GM12878 (cell line): ENCODE results near the gene DDX42. TPM values are rescaled to one million over a fixed set of nuclear protein-coding genes. Genes with fewer than 3 reads are reported as not detected.

ENCODE experiments used
- ATAC-seq: fragments of 200-7000 bp; cut with Tn5 transposase; 3 replicates; pipeline ENCODE4 v1.9.1; 2020; ENCODE audit warnings: mild to moderate bottlenecking, moderate library complexity
- BruUV-seq: library from RNA; stranded (reverse); fragments of 400-500 nt; replicated peaks from 2 replicates; lab custom pipeline; 2021; lab: Mats Ljungman, UMichigan
- CTCF ChIA-PET: fragments of 300-600 bp; sonication (Branson Sonifier 250); formaldehyde crosslinking; extraction: SDS; loops from one replicate; lab custom pipeline; 2021; ENCODE audit warnings: inconsistent platforms; lab: Yijun Ruan, JAX
- POLR2A ChIA-PET: fragments of 350-600 bp; formaldehyde crosslinking; extraction: SDS; loops from one replicate; lab custom pipeline; 2021; ENCODE audit warnings: inconsistent platforms; lab: Charles Lee
- RAD21 ChIA-PET: fragments of 300-600 bp; sonication (Branson Sonifier 250); formaldehyde crosslinking; loops from one replicate; lab custom pipeline; 2023; ENCODE audit warnings: antibody characterized with exemption; ENCODE audit not compliant: unreplicated experiment; lab: Charles Lee
- SMC1A ChIA-PET: fragments of 300-600 bp; sonication (Branson Sonifier 250); formaldehyde crosslinking; loops from one replicate; lab custom pipeline; 2023; ENCODE audit not compliant: unreplicated experiment, uncharacterized antibody; lab: Charles Lee
- DNase-seq: peaks from one replicate; pipeline ENCODE4 v3.0.0-alpha.2; 2011; ENCODE audit warnings: low read depth, low spot score
- FAIRE-seq: peaks from 3 replicates; lab custom pipeline; 2011; peaks lifted over from hg19 to GRCh38; lab: Jason Lieb, UNC
- H2AFZ ChIP-seq: 2 replicates; pipeline ENCODE4 v1.6.0; 2011; ENCODE audit warnings: low read depth, low read length, control low read depth; ENCODE audit not compliant: control insufficient read depth
- H3K27ac ChIP-seq: 2 replicates; pipeline ENCODE4 v1.5.1; 2011; ENCODE audit warnings: control low read depth; ENCODE audit not compliant: control insufficient read depth, insufficient read depth
- H3K27me3 ChIP-seq, 2 experiments: replicated peaks in 1 of 2; 2 replicates each; pipeline versions ENCODE4 v1.6.0 to v1.6.1; 2011; ENCODE audit warnings: low read length in 1 of 2; ENCODE audit not compliant: control insufficient read depth in 2 of 2, insufficient read depth in 2 of 2
- H3K36me3 ChIP-seq, 2 experiments: 2 replicates each; pipeline ENCODE4 v1.5.1; 2011; ENCODE audit warnings: low read length in 1 of 2; ENCODE audit not compliant: control insufficient read depth in 2 of 2, insufficient read depth in 2 of 2
- H3K4me1 ChIP-seq: 2 replicates; pipeline ENCODE4 v1.6.1; 2011; ENCODE audit warnings: mild to moderate bottlenecking, low read length, moderate library complexity, mixed read lengths; ENCODE audit not compliant: control insufficient read depth, insufficient read depth
- H3K4me2 ChIP-seq: 2 replicates; pipeline ENCODE4 v1.6.0; 2011; ENCODE audit warnings: control low read depth; ENCODE audit not compliant: control insufficient read depth, insufficient read depth
- H3K4me3 ChIP-seq: fragments of 200-600 bp; sonication (generic); 2 replicates; pipeline ENCODE4 v1.5.1; 2016
- H3K79me2 ChIP-seq: 2 replicates; pipeline ENCODE4 v1.6.0; 2011; ENCODE audit warnings: low read length; ENCODE audit not compliant: control insufficient read depth, insufficient read depth
- H3K9ac ChIP-seq: 2 replicates; pipeline ENCODE4 v1.8.0; 2011; ENCODE audit warnings: low read length, control low read depth, mixed read lengths; ENCODE audit not compliant: control insufficient read depth, insufficient read depth
- H3K9me3 ChIP-seq: replicated peaks from 3 replicates; pipeline ENCODE4 v1.5.1; 2011; ENCODE audit warnings: mild to moderate bottlenecking, low read length; ENCODE audit not compliant: control insufficient read depth, insufficient read depth
- H4K20me1 ChIP-seq: 2 replicates; pipeline ENCODE4 v1.6.0; 2011; ENCODE audit not compliant: control insufficient read depth, insufficient read depth
- BHLHE40 ChIP-seq, 2 experiments: fragments of 450-650 bp in 1 of 2; IDR thresholded peaks; 2 replicates each; pipeline ENCODE4 v1.6.1; 2011 to 2017; ENCODE audit warnings: low read depth in 2 of 2, borderline replicate concordance in 1 of 2, improper control_type of control experiment in 1 of 2, low read length in 1 of 2, mild to moderate bottlenecking in 1 of 2
- E4F1 ChIP-seq: fragments of 450-650 bp; IDR thresholded peaks from 2 replicates; pipeline ENCODE4 v1.6.1; 2018; ENCODE audit warnings: borderline replicate concordance, mild to moderate bottlenecking; ENCODE audit not compliant: partially characterized antibody
- EED ChIP-seq: sonication (generic); IDR thresholded peaks from 2 replicates; pipeline ENCODE4 v1.6.1; 2016; ENCODE audit warnings: antibody characterized with exemption, low read depth
- IKZF2 ChIP-seq, 2 experiments: fragments of 450-650 bp; IDR thresholded peaks; 2 replicates each; pipeline ENCODE4 v1.6.1; 2017; ENCODE audit warnings: mild to moderate bottlenecking in 2 of 2, moderate library complexity in 2 of 2
- RAD21 ChIP-seq: IDR thresholded peaks from 2 replicates; pipeline ENCODE4 v1.6.1; 2011; ENCODE audit warnings: mild to moderate bottlenecking, low read depth, low read length, moderate library complexity; ENCODE audit not compliant: insufficient read depth
- RBBP5 ChIP-seq: fragments of 200-600 bp; sonication (generic); conservative IDR thresholded peaks from 2 replicates; pipeline ENCODE4 v1.6.1; 2016
- SIN3A ChIP-seq: IDR thresholded peaks from 2 replicates; pipeline ENCODE4 v1.6.1; 2012; ENCODE audit warnings: low read depth, low read length, improper control_type of control experiment
- SPI1 ChIP-seq: IDR thresholded peaks from 2 replicates; pipeline ENCODE4 v1.6.1; 2011; ENCODE audit warnings: low read depth, mild to moderate bottlenecking, low read length, moderate library complexity, borderline replicate concordance; ENCODE audit not compliant: insufficient read depth
- SREBF1 ChIP-seq: IDR thresholded peaks from 2 replicates; pipeline ENCODE4 v1.6.1; 2012; ENCODE audit warnings: mild to moderate bottlenecking, low read length
- ZNF207 ChIP-seq: fragments of 450-650 bp; IDR thresholded peaks from 2 replicates; pipeline ENCODE4 v1.6.1; 2014; ENCODE audit warnings: antibody characterized with exemption, mild to moderate bottlenecking, borderline replicate concordance
- WGBS: methylation state at CpG from one replicate; pipeline ENCODE4 v1.1.6; 2016; ENCODE audit warnings: low lambda C conversion rate; ENCODE audit not compliant: insufficient replicate concordance, insufficient coverage; ENCODE audit errors: missing lambda C conversion rate; 5-methylcytosine and 5-hydroxymethylcytosine counted together
- in situ Hi-C: fragments of 300-500 bp; cut with MboI; formaldehyde crosslinking; loops from 9 replicates; pipeline ENCODE4 v1.14.3; 2018; ENCODE audit warnings: mixed read lengths
- intact Hi-C: fragments of 100-400 bp; cut with micrococcal nuclease; formaldehyde crosslinking; loops from one replicate; pipeline ENCODE4 v1.14.2; 2022; ENCODE audit not compliant: unreplicated experiment
- polyA plus RNA-seq, 11 experiments: library from polyadenylated mRNA; depleted of rRNA in 4 of 11; unstranded in 6 of 11; stranded (reverse) in 5 of 11; fragments of >200 nt; fragmentation: Nextera tagmentation in 4 of 11; fragmentation: Illumina TruSeq in 1 of 11; extraction: Ambion mirVana in 4 of 11; extraction: Trizol in 1 of 11; gene quantifications; 1 replicate in 1 of 11; 2 replicates in 10 of 11; pipeline versions ENCODE4 v1.2.1 to v1.2.3, GENCODE V29; 2011 to 2016; ENCODE audit warnings: inconsistent platforms in 2 of 11, missing spikeins in 2 of 11, low read depth in 1 of 11
- total RNA-seq, 4 experiments: library from RNA; depleted of rRNA in 3 of 4; stranded (reverse); fragments of >200 nt in 3 of 4; fragmentation: Illumina TruSeq in 1 of 4; extraction: Trizol in 1 of 4; gene quantifications; 2 replicates each; pipeline versions ENCODE4 v1.2.1 to v1.2.3, GENCODE V29; 2013 to 2021

The DDX42 gene
- total and polyA plus RNA-seq, 10 of the 15 experiments (the other 5 are each of a cell fraction or from before 2014, with no cell fraction given): 14.6 to 147 (median 65.3) TPM

DNA sequence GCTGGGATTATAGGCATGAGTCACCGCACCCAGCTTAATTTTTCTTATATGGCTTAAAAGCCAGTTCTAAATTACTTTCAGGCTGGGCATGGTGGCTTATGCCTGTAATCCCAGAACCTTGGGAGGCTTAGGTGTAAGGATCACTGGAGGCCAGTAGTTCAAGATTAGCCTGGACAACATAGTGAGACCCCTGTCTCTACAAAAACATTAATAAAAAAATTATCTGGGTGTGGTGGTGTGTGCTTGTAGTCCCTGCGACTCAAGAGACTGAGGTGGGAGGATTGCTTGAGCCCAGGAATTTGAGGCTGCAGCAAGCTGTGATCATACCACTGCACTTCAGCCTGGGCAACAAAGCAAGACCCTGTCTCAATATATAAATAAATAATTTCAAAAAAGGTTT is 79.3 kb downstream of the DDX42 start:
- in situ Hi-C loops: no loop called here
- ATAC-seq: no peak

More for the DNA sequence above, 79.3 kb downstream of the DDX42 start:
- no peak for DNase-seq
- FAIRE-seq: no peak
- Histone ChIP-seq H4K20me1 (no peaks in the 10 kb centered on the region), H3K79me2 (no peaks in the 10 kb centered on the region), H2AFZ (no peak overlapping the region), H3K4me3 (no peak overlapping the region), H3K9ac (no peak overlapping the region), H3K4me1 (peaks cover 6% of the 10 kb centered on the region), H3K36me3 (no peaks in the 10 kb centered on the region)
- ChIA-PET RAD21 (no interaction called here), POLR2A (interaction anchor here (0.5 to 0.9 kb wide), 2 partner anchors 167 to 185 kb away, joined by 3 read pairs; partner anchors contain the start of gene ICAM2), CTCF (interaction anchor here (1.3 to 1.6 kb wide), 3 partner anchors 12 to 93 kb away, joined by 3 to 6 read pairs (median 5); no protein-coding TSS in a partner anchor), SMC1A (interaction anchor here (0.7 kb wide), 1 partner anchor 99 kb away, joined by 3 read pairs; no protein-coding TSS in a partner anchor)
- intact Hi-C loops: no loop called here
- 71% methylated on average over 2 of the region's 2 CpGs for WGBS
- TF ChIP-seq RBBP5 (no peak), SPI1 (no peak), ZNF207 (no peak), RAD21 (no peak), BHLHE40 (IDR thresholded peaks at IDR 0.05; ENCODE audit: borderline replicate concordance in 1 of 2, low read depth in 2 of 2, low read length in 1 of 2) (no peak), E4F1 (no peak), SREBF1 (no peak), SIN3A (no peak), IKZF2 (IDR thresholded peaks at IDR 0.05) (no peak), EED (no peak)
- TF ChIP-seq, all 136 proteins: peak for 0
- no peak overlapping the region for H3K27ac ChIP-seq
- no TSS peak for BruUV-seq
- H3K9me3 ChIP-seq: peaks cover 1% of the 10 kb centered on the region; the same call in 2 of the 3 replicates
- H3K27me3 ChIP-seq: peaks cover 0 to 1% of the 10 kb centered on the region in 2 experiments; a peak in 1 of 4 replicates
- no peak overlapping the region for H3K4me2 ChIP-seq
